ENCODE data around the gene TTC34.

TTC34 gene

GRCh38 chr1:2625311-2625710 is 176.2 kb downstream of the TTC34 start:
- no peak for DNase-seq

GRCh38 chr1:2624735-2625300 is 176.7 kb downstream of the TTC34 start:
- DNase-seq: no peak

DNA sequence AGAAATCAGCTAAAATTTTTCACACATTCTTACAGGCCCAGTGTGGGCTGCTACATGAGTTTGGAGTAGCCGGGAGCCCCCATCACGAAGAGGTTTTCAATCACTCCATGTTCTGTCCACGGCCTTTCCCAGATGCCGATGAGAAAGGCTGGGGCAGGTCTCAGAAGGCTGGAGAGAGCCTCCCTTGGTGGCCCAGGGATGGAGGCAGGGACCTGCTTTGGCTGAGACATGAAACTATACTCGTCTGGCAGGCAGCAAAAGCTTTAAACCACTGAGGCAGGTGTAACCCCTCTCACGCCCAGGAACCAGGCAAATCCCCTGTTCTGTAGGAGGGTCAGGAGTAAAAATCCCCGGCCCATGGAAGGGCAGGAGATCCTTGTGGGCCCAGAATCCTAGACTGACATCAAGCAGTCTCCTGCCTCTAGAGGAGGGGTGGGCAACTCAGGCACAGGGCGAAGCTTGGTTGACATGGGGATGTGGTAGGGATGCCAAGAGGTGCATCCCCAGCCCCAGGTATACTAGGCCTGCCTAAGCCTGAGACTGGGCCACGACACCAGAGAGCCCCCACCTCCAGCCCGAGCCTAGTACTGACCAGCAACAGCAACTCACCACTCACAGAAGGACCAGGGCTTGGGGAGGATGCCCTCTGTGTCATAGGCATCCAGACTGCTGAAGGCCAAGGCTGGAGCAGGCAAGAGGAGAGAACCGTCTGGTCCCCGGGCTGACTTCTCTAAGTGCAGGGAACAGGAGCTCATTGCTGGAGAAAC is 177.7 kb downstream of the TTC34 start:
- DNase-seq: no peak

- DNase-seq: no peak
Observed at GRCh38 chr1:2617971-2618470, 183.5 kb downstream of the TTC34 start.

- no peak for DNase-seq
Observed at GRCh38 chr1:2614145-2614544, 187.3 kb downstream of the TTC34 start.

- no peak for DNase-seq
Observed at GRCh38 chr1:2612591-2613365, 188.7 kb downstream of the TTC34 start.

GRCh38 chr1:2611621-2612437 is 189.7 kb downstream of the TTC34 start:
- DNase-seq: no peak

- peak; percentile 7 to 26 for DNase-seq
Observed at GRCh38 chr1:2611031-2611501, 190.4 kb downstream of the TTC34 start.

GRCh38 chr1:2610036-2610959 is 191.2 kb downstream of the TTC34 start:
- DNase-seq: no peak

DNA sequence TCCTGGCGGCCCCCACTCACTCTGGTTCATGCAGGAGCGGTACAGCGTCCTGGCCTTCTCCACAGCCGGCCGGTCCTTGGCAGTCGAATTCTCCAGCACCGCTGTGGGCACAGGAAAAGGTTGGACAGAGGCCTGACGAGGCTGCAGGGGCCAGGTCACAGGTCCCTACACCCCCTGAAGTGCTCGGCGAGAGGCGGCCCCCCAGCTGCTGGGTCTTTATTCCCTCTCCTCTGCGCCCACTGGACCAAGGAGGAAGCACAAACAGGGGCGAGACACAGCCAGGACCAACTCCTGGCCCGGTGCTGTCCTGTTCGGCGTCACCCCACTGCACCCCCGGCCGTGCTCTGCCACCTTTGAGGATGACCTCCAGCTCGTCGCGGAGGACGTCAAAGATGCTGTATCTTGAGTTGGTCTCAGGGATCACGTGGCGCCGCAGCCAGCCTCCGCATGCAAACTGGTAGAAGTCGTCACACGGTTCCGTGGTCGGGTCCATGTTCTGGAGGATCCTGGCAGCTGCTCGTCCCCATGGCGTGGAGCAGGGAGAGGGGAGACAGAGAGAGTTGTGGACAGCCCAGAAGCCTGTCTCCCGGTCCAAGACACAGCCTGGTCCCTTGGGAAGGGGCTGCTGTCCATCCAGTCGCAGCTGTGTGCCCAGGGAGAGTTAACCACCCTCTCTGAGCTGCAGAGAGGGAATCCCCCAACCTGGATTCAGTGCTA is 192.0 kb downstream of the TTC34 start:
- no peak for DNase-seq

GRCh38 chr1:2607641-2608091 is 193.8 kb downstream of the TTC34 start:
- no peak for DNase-seq

DNA sequence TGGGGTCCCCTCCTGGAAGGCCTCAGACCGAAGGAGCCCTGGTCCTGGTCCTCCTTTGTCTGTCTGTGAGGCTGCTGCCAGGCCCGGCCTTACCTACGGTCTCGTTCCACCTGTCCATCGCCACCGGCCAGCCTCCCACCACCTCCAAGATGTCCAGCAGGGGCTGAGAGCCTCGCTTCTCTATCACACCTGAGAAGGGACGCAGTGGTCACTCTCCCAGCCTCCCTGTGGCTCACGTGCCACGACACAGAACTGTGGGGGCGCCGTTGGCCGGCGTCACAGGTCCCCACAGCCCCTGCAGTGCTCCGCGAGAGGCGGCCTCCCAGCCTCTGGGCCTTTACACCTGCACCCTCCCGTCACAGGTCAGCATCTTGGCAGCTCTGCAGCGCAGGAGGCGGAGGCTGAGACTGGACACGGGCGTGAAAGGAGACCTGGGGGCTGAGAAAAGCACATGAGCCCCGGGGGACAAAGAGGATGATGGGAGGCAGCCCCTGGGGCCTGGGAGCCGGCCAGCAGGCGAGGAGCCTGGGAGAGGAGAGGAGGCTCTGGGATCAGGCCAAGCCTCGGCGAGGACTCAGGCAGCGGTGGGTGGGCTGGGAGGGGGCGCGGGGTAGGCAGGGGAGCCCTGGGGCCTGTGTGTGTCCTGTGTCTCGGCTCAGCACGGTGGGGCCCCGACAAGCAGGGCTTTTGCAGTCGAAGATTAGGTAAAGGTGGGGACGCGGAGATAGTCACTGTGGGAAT is 194.4 kb downstream of the TTC34 start:
- DNase-seq: no peak

DNA sequence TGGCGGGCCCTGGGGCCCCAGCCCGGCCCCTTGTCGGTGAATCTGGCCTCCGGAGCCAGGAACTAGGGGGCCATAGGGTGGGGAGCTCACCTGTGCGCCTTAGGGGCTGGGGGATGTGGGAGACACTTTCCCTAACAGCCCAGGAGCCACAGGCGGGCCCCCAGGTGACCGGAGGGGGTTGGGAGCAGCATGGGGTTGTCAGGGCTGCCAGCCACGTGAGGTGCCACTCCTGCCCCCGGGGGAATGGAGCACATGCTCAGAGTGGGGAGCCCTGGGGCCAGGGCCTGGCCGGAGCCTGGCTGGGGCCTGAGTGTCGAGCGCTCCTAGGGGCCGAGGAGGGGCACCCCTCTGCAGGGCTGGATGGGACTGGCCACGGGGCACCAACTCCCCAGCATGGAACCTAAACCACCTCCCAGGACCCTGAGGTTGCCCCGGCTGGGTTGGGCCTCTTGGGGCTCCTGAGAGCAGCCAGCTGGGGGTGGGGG is 195.1 kb downstream of the TTC34 start:
- no peak for DNase-seq

DNA sequence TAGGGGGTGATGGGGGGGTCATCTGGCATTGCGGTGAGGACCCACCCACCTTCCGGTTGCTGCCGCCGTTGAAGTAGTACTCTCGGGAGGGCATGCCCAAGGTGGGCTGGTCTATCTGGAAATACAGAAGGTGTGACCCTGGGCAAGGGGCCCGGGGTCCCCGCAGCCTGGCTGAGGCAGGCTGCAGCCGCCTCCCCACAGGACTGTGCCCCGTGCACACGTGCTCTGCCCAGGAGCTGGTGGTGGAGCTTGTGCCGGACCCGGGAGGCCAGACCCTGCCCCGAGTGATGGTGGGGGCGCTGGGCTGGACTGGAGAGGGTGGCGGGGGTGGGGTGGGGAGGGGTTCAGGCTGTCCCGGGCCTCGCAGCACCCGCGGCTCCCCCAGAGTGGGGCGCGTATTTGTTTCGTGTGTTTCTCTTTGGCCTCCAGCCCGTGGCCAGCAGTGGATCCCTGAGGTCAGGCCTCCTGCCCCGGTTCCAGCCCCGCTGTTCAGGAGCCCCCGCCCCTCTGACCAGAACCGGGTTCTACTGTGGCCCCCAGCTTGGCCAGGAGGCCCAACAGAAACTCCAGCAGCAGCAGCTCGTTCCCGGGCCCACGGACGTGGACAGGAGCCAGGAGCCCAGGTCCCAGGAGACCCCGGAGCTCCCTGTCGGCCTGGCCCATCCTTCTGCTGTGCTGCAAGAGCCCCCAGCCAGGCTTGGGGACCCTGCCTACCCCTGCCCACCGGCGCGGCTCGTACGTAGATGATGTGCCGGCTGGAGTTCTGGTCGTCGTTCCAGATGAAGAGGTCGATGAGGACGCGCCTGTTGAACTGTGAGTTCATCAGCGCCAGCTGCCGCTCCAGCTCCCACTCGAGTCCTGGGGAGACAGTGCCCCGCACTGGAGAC is 195.7 kb downstream of the TTC34 start:
- DNase-seq: no peak

DNA sequence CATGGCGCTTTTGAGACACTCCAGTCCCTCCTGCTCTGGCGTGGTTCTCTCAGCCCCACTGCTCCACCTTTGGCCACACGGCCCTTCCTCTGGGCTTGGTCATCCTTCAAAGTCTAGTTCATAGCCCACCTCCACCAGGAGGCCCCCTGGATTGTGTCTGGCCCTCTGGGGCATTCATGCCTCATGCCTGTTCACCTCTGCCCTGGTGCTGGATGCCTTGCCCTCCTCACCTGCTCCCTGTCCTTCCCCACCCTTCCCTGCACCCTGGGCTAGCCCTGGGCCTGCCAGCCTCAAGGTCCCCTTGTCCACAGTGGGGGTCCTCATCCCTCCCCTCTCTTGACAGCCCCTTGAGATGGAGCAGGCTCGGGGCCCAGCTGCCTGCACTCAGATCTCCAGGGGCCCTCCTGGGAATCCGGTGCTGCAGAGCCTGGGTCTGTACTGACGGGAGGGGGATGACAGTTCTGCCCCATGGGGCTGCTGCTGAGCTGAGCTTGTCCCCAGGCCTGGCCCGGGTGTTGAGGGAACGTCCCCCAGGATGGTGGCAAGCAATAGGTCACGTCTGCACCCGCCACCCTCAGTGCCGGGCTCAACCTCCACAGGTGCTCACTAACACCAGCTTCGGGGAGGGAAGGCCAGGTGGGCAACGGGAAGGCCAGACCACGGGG is 196.5 kb downstream of the TTC34 start:
- DNase-seq: no peak

GRCh38 chr1:2604156-2604843 is 197.2 kb downstream of the TTC34 start:
- DNase-seq: no peak

GRCh38 chr1:2603521-2604155 is 197.9 kb downstream of the TTC34 start:
- no peak for DNase-seq
